ENCODE data around the gene FCRL1.

Gene FCRL1

GRCh38 chr1:157751283-157751682 is 68.6 kb downstream of the FCRL1 start:
- H3K9ac ChIP-seq, result no peak overlapping the region
- H3K4me2 ChIP-seq, result no peak overlapping the region
- H4K20me1 ChIP-seq (ENCODE audit: insufficient read depth), result no peaks in the 10 kb centered on the region
- H3K36me3 ChIP-seq (ENCODE audit: insufficient read depth), result no peaks in the 10 kb centered on the region
- H3K79me2 ChIP-seq (ENCODE audit: insufficient read depth, low read depth), result no peaks in the 10 kb centered on the region
- no peak overlapping the region for H3K4me3 ChIP-seq (IDR thresholded peaks at IDR 0.05; ENCODE audit: insufficient read depth, low read depth, low read length)
- no peak overlapping the region for H2AFZ ChIP-seq (ENCODE audit: low read depth)
- TF ChIP-seq CTCF (conservative IDR thresholded peaks at IDR 0.05; ENCODE audit: low read depth, low read length), result no peak
- no peaks in the 10 kb centered on the region for H3K27me3 ChIP-seq (ENCODE audit: insufficient read depth, low read depth)
- H3K27ac ChIP-seq, result no peak overlapping the region
- no peaks in the 10 kb centered on the region for H3K4me1 ChIP-seq (ENCODE audit: low read depth, poor library complexity, severe bottlenecking)

- Histone ChIP-seq H3K4me3 (IDR thresholded peaks at IDR 0.05; ENCODE audit: insufficient read depth, low read depth, low read length) (no peak overlapping the region), H3K4me2 (no peak overlapping the region), H2AFZ (ENCODE audit: low read depth) (no peak overlapping the region), H3K79me2 (ENCODE audit: insufficient read depth, low read depth) (no peaks in the 10 kb centered on the region), H3K27ac (no peak overlapping the region), H3K36me3 (ENCODE audit: insufficient read depth) (no peaks in the 10 kb centered on the region), H3K9ac (no peak overlapping the region), H4K20me1 (ENCODE audit: insufficient read depth) (no peaks in the 10 kb centered on the region), H3K4me1 (ENCODE audit: low read depth, poor library complexity, severe bottlenecking) (no peaks in the 10 kb centered on the region), H3K27me3 (ENCODE audit: insufficient read depth, low read depth) (no peaks in the 10 kb centered on the region)
- TF ChIP-seq CTCF (conservative IDR thresholded peaks at IDR 0.05; ENCODE audit: low read depth, low read length), result no peak
Observed at GRCh38 chr1:157748262-157748817, 71.6 kb downstream of the FCRL1 start.
